ENCODE data around the gene TPCN2.

The TPCN2 gene

GRCh38 chr11:69096473-69096872, 47.7 kb downstream of the TPCN2 start:
- TF ChIP-seq SNAI2 (CRISPR knock-in tag; IDR thresholded peaks at IDR 0.05) (no peak), ZFP3 (CRISPR knock-in tag; IDR thresholded peaks at IDR 0.05) (no peak), ISL1 (CRISPR knock-in tag; IDR thresholded peaks at IDR 0.05) (no peak), RARB (CRISPR knock-in tag; IDR thresholded peaks at IDR 0.05) (no peak), ZNF8 (CRISPR knock-in tag; IDR thresholded peaks at IDR 0.05) (no peak), PPARA (CRISPR knock-in tag; IDR thresholded peaks at IDR 0.05; ENCODE audit: borderline replicate concordance) (no peak), ESRRG (CRISPR knock-in tag; IDR thresholded peaks at IDR 0.05) (no peak), TSHZ2 (CRISPR knock-in tag; IDR thresholded peaks at IDR 0.05) (no peak)
- TF ChIP-seq, protein P1, sequence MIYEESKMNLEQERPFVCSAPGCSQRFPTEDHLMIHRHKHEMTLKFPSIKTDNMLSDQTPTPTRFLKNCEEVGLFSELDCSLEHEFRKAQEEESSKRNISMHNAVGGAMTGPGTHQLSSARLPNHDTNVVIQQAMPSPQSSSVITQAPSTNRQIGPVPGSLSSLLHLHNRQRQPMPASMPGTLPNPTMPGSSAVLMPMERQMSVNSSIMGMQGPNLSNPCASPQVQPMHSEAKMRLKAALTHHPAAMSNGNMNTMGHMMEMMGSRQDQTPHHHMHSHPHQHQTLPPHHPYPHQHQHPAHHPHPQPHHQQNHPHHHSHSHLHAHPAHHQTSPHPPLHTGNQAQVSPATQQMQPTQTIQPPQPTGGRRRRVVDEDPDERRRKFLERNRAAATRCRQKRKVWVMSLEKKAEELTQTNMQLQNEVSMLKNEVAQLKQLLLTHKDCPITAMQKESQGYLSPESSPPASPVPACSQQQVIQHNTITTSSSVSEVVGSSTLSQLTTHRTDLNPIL (CRISPR knock-in tag; IDR thresholded peaks at IDR 0.05; ENCODE audit: low read depth), result no peak
- TF ChIP-seq, protein P2, sequence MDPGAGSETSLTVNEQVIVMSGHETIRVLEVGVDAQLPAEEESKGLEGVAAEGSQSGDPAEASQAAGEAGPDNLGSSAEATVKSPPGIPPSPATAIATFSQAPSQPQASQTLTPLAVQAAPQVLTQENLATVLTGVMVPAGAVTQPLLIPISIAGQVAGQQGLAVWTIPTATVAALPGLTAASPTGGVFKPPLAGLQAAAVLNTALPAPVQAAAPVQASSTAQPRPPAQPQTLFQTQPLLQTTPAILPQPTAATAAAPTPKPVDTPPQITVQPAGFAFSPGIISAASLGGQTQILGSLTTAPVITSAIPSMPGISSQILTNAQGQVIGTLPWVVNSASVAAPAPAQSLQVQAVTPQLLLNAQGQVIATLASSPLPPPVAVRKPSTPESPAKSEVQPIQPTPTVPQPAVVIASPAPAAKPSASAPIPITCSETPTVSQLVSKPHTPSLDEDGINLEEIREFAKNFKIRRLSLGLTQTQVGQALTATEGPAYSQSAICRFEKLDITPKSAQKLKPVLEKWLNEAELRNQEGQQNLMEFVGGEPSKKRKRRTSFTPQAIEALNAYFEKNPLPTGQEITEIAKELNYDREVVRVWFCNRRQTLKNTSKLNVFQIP (CRISPR knock-in tag; IDR thresholded peaks at IDR 0.05; ENCODE audit: borderline replicate concordance, low read depth), result no peak
- ATAC-seq, result no peak

GRCh38 chr11:69097263-69097662, 48.5 kb downstream of the TPCN2 start:
- TF ChIP-seq SNAI2 (CRISPR knock-in tag; IDR thresholded peaks at IDR 0.05) (no peak), ZNF8 (CRISPR knock-in tag; IDR thresholded peaks at IDR 0.05) (no peak), ISL1 (CRISPR knock-in tag; IDR thresholded peaks at IDR 0.05) (no peak), ZFP30 (CRISPR knock-in tag; IDR thresholded peaks at IDR 0.05) (no peak), CSRNP3 (CRISPR knock-in tag; IDR thresholded peaks at IDR 0.05) (no peak), TCF4 (CRISPR knock-in tag; IDR thresholded peaks at IDR 0.05; ENCODE audit: borderline replicate concordance) (no peak), TOX (CRISPR knock-in tag; IDR thresholded peaks at IDR 0.05; ENCODE audit: borderline replicate concordance) (no peak), ZNF70 (CRISPR knock-in tag; IDR thresholded peaks at IDR 0.05) (no peak), ESRRG (CRISPR knock-in tag; IDR thresholded peaks at IDR 0.05) (no peak), OSR1 (CRISPR knock-in tag; IDR thresholded peaks at IDR 0.05) (no peak), CSDC2 (CRISPR knock-in tag; IDR thresholded peaks at IDR 0.05) (no peak), BACH2 (CRISPR knock-in tag; IDR thresholded peaks at IDR 0.05; ENCODE audit: borderline replicate concordance) (no peak), RARB (CRISPR knock-in tag; IDR thresholded peaks at IDR 0.05) (no peak)
- TF ChIP-seq, protein P2 (CRISPR knock-in tag; IDR thresholded peaks at IDR 0.05; ENCODE audit: borderline replicate concordance, low read depth), result no peak
- TF ChIP-seq, protein P3, sequence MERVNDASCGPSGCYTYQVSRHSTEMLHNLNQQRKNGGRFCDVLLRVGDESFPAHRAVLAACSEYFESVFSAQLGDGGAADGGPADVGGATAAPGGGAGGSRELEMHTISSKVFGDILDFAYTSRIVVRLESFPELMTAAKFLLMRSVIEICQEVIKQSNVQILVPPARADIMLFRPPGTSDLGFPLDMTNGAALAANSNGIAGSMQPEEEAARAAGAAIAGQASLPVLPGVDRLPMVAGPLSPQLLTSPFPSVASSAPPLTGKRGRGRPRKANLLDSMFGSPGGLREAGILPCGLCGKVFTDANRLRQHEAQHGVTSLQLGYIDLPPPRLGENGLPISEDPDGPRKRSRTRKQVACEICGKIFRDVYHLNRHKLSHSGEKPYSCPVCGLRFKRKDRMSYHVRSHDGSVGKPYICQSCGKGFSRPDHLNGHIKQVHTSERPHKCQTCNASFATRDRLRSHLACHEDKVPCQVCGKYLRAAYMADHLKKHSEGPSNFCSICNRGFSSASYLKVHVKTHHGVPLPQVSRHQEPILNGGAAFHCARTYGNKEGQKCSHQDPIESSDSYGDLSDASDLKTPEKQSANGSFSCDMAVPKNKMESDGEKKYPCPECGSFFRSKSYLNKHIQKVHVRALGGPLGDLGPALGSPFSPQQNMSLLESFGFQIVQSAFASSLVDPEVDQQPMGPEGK (CRISPR knock-in tag; IDR thresholded peaks at IDR 0.05; ENCODE audit: borderline replicate concordance), result no peak
- no peak for ATAC-seq

DNA sequence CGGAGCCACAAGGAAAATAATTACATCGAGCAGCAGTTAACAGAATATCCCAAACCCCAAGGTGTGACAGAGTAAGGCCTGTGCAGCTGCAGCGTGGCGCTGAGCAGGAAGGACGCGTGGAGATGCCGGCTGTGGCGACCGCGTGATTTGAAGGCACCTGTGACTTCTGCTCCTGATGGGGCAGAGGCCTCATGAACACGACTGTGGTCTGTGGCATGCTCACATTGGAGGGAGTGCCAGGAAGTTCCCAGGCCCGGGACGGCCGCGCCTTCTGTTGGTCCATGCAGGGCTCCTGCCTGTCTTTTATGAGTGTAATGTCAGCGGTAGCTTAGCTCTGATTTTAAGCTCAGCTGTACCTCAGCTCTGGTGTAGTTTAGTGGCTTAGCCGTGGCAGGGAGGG, 50.4 kb downstream of the TPCN2 start:
- no peak for ATAC-seq
- no peak for TF ChIP-seq ISL1 (CRISPR knock-in tag; IDR thresholded peaks at IDR 0.05)
- TF ChIP-seq ZNF565 (CRISPR knock-in tag; conservative IDR thresholded peaks at IDR 0.05; ENCODE audit: low read depth), result no peak
- TF ChIP-seq ESRRG (CRISPR knock-in tag; IDR thresholded peaks at IDR 0.05), result no peak
- TF ChIP-seq, protein P1 (CRISPR knock-in tag; IDR thresholded peaks at IDR 0.05; ENCODE audit: low read depth), result no peak
- no peak for TF ChIP-seq ARNTL (CRISPR knock-in tag; IDR thresholded peaks at IDR 0.05; ENCODE audit: borderline replicate concordance, low read depth)
- TF ChIP-seq, protein P3 (CRISPR knock-in tag; IDR thresholded peaks at IDR 0.05; ENCODE audit: borderline replicate concordance), result no peak
- no peak for TF ChIP-seq ZFP30 (CRISPR knock-in tag; IDR thresholded peaks at IDR 0.05)
- no peak for TF ChIP-seq ZFP3 (CRISPR knock-in tag; IDR thresholded peaks at IDR 0.05)
- TF ChIP-seq ZNF8 (CRISPR knock-in tag; IDR thresholded peaks at IDR 0.05), result no peak
- no peak for TF ChIP-seq PPARA (CRISPR knock-in tag; IDR thresholded peaks at IDR 0.05; ENCODE audit: borderline replicate concordance)
- no peak for TF ChIP-seq SNAI2 (CRISPR knock-in tag; IDR thresholded peaks at IDR 0.05)
- no peak for TF ChIP-seq TOX (CRISPR knock-in tag; IDR thresholded peaks at IDR 0.05; ENCODE audit: borderline replicate concordance)
